ENCODE data around the gene ACVR1.

- no peak for TF ChIP-seq POLR2A (IDR thresholded peaks at IDR 0.05)
- no peak for TF ChIP-seq CTCF (IDR thresholded peaks at IDR 0.05)
Observed at GRCh38 chr2:157918319-157918718, 42.2 kb upstream of the ACVR1 start.

All from esophagus squamous epithelium (tissue), 4 donors.